ENCODE results near the gene VIM.

Gene VIM

DNA sequence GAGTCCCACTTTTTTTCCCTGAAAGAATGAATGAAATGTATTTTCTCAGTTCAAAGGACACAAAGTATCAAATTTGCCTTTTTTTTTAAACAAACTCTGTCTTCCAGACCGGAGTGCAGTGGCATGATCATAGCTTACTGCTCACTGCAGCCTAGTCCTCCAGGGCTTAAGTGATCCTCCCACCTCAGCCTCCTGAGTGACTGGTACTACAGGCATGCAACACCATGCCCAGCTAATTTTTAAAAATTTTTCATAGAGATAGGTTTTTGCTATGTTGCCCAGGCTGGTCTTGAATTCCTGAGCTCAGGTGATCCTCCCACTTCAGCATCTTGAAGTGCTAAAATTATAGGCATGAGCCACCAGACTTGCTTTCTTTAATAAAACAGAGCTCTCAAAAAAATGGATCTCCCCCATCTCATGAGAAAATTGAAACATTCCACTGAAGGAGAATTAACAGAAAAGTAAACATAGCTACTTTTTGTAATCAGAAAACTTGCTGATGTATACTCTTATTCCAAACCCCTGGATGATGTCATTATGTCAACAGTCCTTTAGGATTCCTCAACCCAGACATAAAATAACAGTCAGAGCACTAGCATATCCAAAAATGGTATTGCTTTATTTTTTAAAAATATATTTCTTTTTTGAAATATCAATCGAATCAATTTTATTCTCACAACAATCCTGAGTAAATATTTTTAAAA is 14.2 kb upstream of the VIM start:
- H3K79me2 ChIP-seq (ENCODE audit: insufficient read depth, low read depth), result no peaks in the 10 kb centered on the region
- H3K9ac ChIP-seq, result no peak overlapping the region
- H3K4me3 ChIP-seq (IDR thresholded peaks at IDR 0.05; ENCODE audit: insufficient read depth, low read depth, low read length), result no peak overlapping the region
- H3K27ac ChIP-seq, result no peak overlapping the region
- no peaks in the 10 kb centered on the region for H3K36me3 ChIP-seq (ENCODE audit: insufficient read depth)
- TF ChIP-seq, protein P1, sequence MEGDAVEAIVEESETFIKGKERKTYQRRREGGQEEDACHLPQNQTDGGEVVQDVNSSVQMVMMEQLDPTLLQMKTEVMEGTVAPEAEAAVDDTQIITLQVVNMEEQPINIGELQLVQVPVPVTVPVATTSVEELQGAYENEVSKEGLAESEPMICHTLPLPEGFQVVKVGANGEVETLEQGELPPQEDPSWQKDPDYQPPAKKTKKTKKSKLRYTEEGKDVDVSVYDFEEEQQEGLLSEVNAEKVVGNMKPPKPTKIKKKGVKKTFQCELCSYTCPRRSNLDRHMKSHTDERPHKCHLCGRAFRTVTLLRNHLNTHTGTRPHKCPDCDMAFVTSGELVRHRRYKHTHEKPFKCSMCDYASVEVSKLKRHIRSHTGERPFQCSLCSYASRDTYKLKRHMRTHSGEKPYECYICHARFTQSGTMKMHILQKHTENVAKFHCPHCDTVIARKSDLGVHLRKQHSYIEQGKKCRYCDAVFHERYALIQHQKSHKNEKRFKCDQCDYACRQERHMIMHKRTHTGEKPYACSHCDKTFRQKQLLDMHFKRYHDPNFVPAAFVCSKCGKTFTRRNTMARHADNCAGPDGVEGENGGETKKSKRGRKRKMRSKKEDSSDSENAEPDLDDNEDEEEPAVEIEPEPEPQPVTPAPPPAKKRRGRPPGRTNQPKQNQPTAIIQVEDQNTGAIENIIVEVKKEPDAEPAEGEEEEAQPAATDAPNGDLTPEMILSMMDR (conservative IDR thresholded peaks at IDR 0.05; ENCODE audit: low read depth, low read length), result no peak
- H3K27me3 ChIP-seq (ENCODE audit: insufficient read depth, low read depth), result no peaks in the 10 kb centered on the region
- no peaks in the 10 kb centered on the region for H4K20me1 ChIP-seq (ENCODE audit: insufficient read depth)
- H3K4me1 ChIP-seq (ENCODE audit: low read depth, poor library complexity, severe bottlenecking), result no peaks in the 10 kb centered on the region
- H2AFZ ChIP-seq (ENCODE audit: low read depth), result no peak overlapping the region
- no peak overlapping the region for H3K4me2 ChIP-seq

DNA sequence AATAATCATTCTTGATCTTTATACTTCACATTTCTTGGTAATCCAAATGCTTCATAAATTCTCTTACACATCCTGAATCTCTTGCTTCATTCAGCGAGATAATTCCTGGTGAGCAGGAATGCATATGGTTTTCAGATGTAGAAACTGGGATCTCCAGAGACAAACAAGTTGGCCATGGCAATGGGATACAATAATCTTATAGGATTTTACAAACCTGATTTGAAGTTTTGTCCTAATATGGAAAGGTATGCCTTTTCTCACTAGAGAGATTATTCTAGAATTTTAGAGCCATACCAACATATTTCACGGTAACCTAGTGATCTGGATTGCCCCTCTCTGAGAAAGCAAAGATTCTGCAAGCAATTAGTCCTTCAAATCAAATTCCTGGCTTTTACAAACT is 13.5 kb upstream of the VIM start:
- H3K4me1 ChIP-seq (ENCODE audit: low read depth, poor library complexity, severe bottlenecking), result no peaks in the 10 kb centered on the region
- H4K20me1 ChIP-seq (ENCODE audit: insufficient read depth), result no peaks in the 10 kb centered on the region
- no peak overlapping the region for H3K4me2 ChIP-seq
- H3K36me3 ChIP-seq (ENCODE audit: insufficient read depth), result no peaks in the 10 kb centered on the region
- no peaks in the 10 kb centered on the region for H3K79me2 ChIP-seq (ENCODE audit: insufficient read depth, low read depth)
- no peak overlapping the region for H3K4me3 ChIP-seq (IDR thresholded peaks at IDR 0.05; ENCODE audit: insufficient read depth, low read depth, low read length)
- H3K27me3 ChIP-seq (ENCODE audit: insufficient read depth, low read depth), result no peaks in the 10 kb centered on the region
- no peak overlapping the region for H3K9ac ChIP-seq
- no peak overlapping the region for H2AFZ ChIP-seq (ENCODE audit: low read depth)
- H3K27ac ChIP-seq, result no peak overlapping the region
- TF ChIP-seq, protein P1 (conservative IDR thresholded peaks at IDR 0.05; ENCODE audit: low read depth, low read length), result no peak

DNA sequence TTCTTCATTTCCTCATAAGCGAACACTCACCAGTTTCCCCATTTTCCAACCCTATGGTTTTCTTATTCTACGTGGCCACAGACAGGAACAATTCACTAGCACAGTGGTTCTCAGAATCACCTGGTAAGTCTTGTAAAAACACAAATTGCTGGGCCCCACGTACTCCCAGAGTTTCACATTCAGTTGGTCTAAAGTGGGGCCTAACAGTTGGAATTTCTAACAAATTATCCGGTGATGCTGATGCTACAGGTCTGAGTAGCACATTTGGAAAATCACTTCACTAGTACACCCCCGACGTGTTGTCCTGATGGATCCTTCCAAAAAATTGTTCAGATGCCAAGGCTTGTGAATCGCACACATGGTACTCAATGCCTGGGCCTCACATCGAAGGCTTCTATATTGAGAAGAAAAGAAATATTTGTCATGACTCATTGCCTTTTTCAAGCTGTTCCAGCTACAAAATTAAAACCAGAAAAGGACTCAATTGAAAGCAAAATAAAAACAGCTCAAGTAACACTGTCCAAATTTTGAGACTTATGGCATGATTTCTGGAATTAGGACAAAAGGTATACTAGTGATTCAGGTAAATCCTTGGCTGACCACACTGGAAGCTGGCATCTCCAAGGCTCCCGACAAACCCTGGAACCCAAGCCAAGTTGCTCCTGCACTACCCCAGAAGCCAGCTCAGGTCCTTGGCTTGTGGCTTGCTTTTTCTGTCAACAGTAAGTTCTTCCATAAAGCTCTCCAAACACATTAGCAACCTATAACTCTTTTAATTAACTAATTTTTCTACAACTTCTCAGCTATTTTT is 12.9 kb upstream of the VIM start:
- no peak overlapping the region for H2AFZ ChIP-seq (ENCODE audit: low read depth)
- H4K20me1 ChIP-seq (ENCODE audit: insufficient read depth), result no peaks in the 10 kb centered on the region
- H3K27ac ChIP-seq, result no peak overlapping the region
- no peaks in the 10 kb centered on the region for H3K27me3 ChIP-seq (ENCODE audit: insufficient read depth, low read depth)
- no peak overlapping the region for H3K9ac ChIP-seq
- H3K36me3 ChIP-seq (ENCODE audit: insufficient read depth), result no peaks in the 10 kb centered on the region
- TF ChIP-seq, protein P1 (conservative IDR thresholded peaks at IDR 0.05; ENCODE audit: low read depth, low read length), result no peak
- H3K4me2 ChIP-seq, result no peak overlapping the region
- H3K4me3 ChIP-seq (IDR thresholded peaks at IDR 0.05; ENCODE audit: insufficient read depth, low read depth, low read length), result no peak overlapping the region
- H3K79me2 ChIP-seq (ENCODE audit: insufficient read depth, low read depth), result no peaks in the 10 kb centered on the region
- no peaks in the 10 kb centered on the region for H3K4me1 ChIP-seq (ENCODE audit: low read depth, poor library complexity, severe bottlenecking)

DNA sequence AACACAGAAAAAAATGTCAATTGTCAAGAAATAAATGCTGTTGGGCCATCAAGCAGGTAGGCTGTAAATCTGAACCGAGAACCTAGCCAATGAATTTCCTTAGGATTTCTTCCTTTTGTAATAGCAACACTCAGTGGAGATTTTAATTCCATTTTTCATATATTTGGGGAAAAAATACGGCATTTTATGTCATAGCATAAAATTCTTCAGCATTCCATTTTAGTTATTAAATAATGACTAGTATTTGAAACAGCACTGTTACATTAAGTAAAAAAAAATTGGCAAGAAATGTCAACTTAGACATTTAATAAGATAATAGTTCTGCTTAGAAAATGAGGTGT is 12.3 kb upstream of the VIM start:
- Histone ChIP-seq H3K36me3 (ENCODE audit: insufficient read depth) (no peaks in the 10 kb centered on the region), H3K4me2 (no peak overlapping the region), H2AFZ (ENCODE audit: low read depth) (no peak overlapping the region), H3K4me3 (IDR thresholded peaks at IDR 0.05; ENCODE audit: insufficient read depth, low read depth, low read length) (no peak overlapping the region), H3K79me2 (ENCODE audit: insufficient read depth, low read depth) (no peaks in the 10 kb centered on the region), H3K9ac (no peak overlapping the region), H3K4me1 (ENCODE audit: low read depth, poor library complexity, severe bottlenecking) (no peaks in the 10 kb centered on the region), H3K27ac (no peak overlapping the region), H4K20me1 (ENCODE audit: insufficient read depth) (no peaks in the 10 kb centered on the region), H3K27me3 (ENCODE audit: insufficient read depth, low read depth) (no peaks in the 10 kb centered on the region)
- TF ChIP-seq, protein P1 (conservative IDR thresholded peaks at IDR 0.05; ENCODE audit: low read depth, low read length), result no peak
